GM23338 (cell line): ENCODE measurements around the gene ELMOD3. TPM values are rescaled to one million over a fixed set of nuclear protein-coding genes. Genes with fewer than 3 reads are reported as not detected.

Experiments used
- ATAC-seq: fragments of 200-7000 bp; cut with Tn5 transposase; 3 replicates; pipeline ENCODE4 v1.9.1; 2020
- DNase-seq: peaks from one replicate; pipeline ENCODE4 v3.0.0-alpha.2; 2015; ENCODE audit warnings: low spot score
- H2AFZ ChIP-seq: fragments of 200-600 bp; sonication (generic); 2 replicates; pipeline ENCODE4 v1.8.0; 2016; ENCODE audit warnings: antibody characterized with exemption, mild to moderate bottlenecking, moderate library complexity
- H3F3A ChIP-seq: fragments of 200-600 bp; sonication (generic); replicated peaks from 2 replicates; pipeline ENCODE4 v1.8.0; 2017; ENCODE audit warnings: antibody characterized with exemption, mixed run types, low read depth
- H3K27ac ChIP-seq: fragments of 200-600 bp; sonication (generic); 2 replicates; pipeline ENCODE4 v1.6.1; 2016; ENCODE audit warnings: low read depth
- H3K27me3 ChIP-seq: fragments of 200-600 bp; sonication (generic); 2 replicates; pipeline ENCODE4 v1.8.0; 2016; ENCODE audit warnings: mild to moderate bottlenecking, mixed run types, moderate library complexity; ENCODE audit not compliant: insufficient read depth
- H3K36me3 ChIP-seq: fragments of 200-600 bp; sonication (generic); 2 replicates; pipeline ENCODE4 v1.8.0; 2016; ENCODE audit warnings: mild to moderate bottlenecking; ENCODE audit not compliant: insufficient read depth
- H3K4me1 ChIP-seq: fragments of 200-600 bp; sonication (generic); 2 replicates; pipeline ENCODE4 v1.8.0; 2016; ENCODE audit warnings: mild to moderate bottlenecking, moderate library complexity; ENCODE audit not compliant: insufficient read depth
- H3K4me2 ChIP-seq: fragments of 200-600 bp; sonication (generic); 2 replicates; pipeline ENCODE4 v1.7.1; 2017; ENCODE audit warnings: mixed run types
- H3K4me3 ChIP-seq: fragments of 200-600 bp; sonication (generic); 2 replicates; pipeline ENCODE4 v1.6.1; 2016; ENCODE audit warnings: mixed run types
- H3K79me2 ChIP-seq: fragments of 200-600 bp; sonication (generic); replicated peaks from 2 replicates; pipeline ENCODE4 v1.8.0; 2017; ENCODE audit warnings: mild to moderate bottlenecking; ENCODE audit not compliant: insufficient read depth
- H3K9me2 ChIP-seq: fragments of 200-600 bp; sonication (generic); 2 replicates; pipeline ENCODE4 v1.8.0; 2017; ENCODE audit not compliant: insufficient read depth
- H4K20me1 ChIP-seq: fragments of 200-600 bp; sonication (generic); replicated peaks from 2 replicates; pipeline ENCODE4 v1.8.0; 2017; ENCODE audit warnings: mild to moderate bottlenecking; ENCODE audit not compliant: insufficient read depth
- H3K27ac Mint-ChIP-seq: 2 replicates; pipeline ENCODE4 v1.8.0; 2020; ENCODE audit warnings: inconsistent platforms, mild to moderate bottlenecking, moderate library complexity, mixed read lengths
- H3K27me3 Mint-ChIP-seq: 3 replicates; pipeline ENCODE4 v1.8.0; 2022; ENCODE audit warnings: low read depth, mild to moderate bottlenecking, moderate library complexity, mixed read lengths, inconsistent platforms; ENCODE audit not compliant: insufficient read depth, poor library complexity
- H3K36me3 Mint-ChIP-seq: 3 replicates; pipeline ENCODE4 v1.8.0; 2021; ENCODE audit warnings: low read depth, mild to moderate bottlenecking, inconsistent platforms, moderate library complexity, mixed read lengths
- H3K4me1 Mint-ChIP-seq: 3 replicates; pipeline ENCODE4 v1.8.0; 2020; ENCODE audit warnings: mild to moderate bottlenecking, inconsistent platforms, mixed read lengths
- H3K4me3 Mint-ChIP-seq: 3 replicates; pipeline ENCODE4 v1.8.0; 2021; ENCODE audit warnings: moderate library complexity, mild to moderate bottlenecking, inconsistent platforms, mixed read lengths
- H3K9me3 Mint-ChIP-seq: 3 replicates; pipeline ENCODE4 v1.8.0; 2020; ENCODE audit warnings: moderate library complexity, mild to moderate bottlenecking, inconsistent platforms, mixed read lengths
- CTCF ChIP-seq, 2 experiments: fragments of 200-600 bp in 1 of 2; sonication (generic) in 1 of 2; conservative IDR thresholded peaks; 2 replicates each; pipeline versions ENCODE4 v1.5.1 to v1.6.1; 2016 to 2017; ENCODE audit warnings: antibody characterized with exemption in 2 of 2, low read depth in 2 of 2, mild to moderate bottlenecking in 2 of 2, moderate library complexity in 1 of 2
- EZH2 ChIP-seq: fragments of 200-600 bp; sonication (generic); IDR thresholded peaks from one replicate; pipeline ENCODE4 v1.8.0; 2017; ENCODE audit warnings: antibody characterized with exemption, mild to moderate bottlenecking, low read depth; ENCODE audit not compliant: unreplicated experiment
- EZH2phosphoT487 ChIP-seq: fragments of 200-600 bp; sonication (generic); IDR thresholded peaks from one replicate; pipeline ENCODE4 v1.8.1; 2018; ENCODE audit warnings: antibody characterized with exemption; ENCODE audit not compliant: unreplicated experiment
- JUNB ChIP-seq: IDR thresholded peaks from one replicate; pipeline ENCODE4 v1.6.1; 2016; ENCODE audit warnings: antibody characterized with exemption; ENCODE audit not compliant: unreplicated experiment
- NANOG ChIP-seq: IDR thresholded peaks from 2 replicates; pipeline ENCODE4 v1.6.1; 2016; ENCODE audit warnings: antibody characterized with exemption, borderline replicate concordance
- POLR2AphosphoS5 ChIP-seq: IDR thresholded peaks from 2 replicates; pipeline ENCODE4 v1.6.1; 2016; ENCODE audit warnings: antibody characterized with exemption, low read depth
- REST ChIP-seq: IDR thresholded peaks from one replicate; pipeline ENCODE4 v1.6.1; 2018; ENCODE audit warnings: antibody characterized with exemption; ENCODE audit not compliant: unreplicated experiment
- ZNF114 ChIP-seq: fragments of 250-450 bp; sonication (Bioruptor Pico); IDR thresholded peaks from 2 replicates; pipeline ENCODE4 v1.5.0; 2020; ENCODE audit warnings: mild to moderate bottlenecking, moderate library complexity
- ZNF331 ChIP-seq: fragments of 250-450 bp; sonication (Bioruptor Pico); IDR thresholded peaks from 2 replicates; pipeline ENCODE4 v1.5.0; 2020; ENCODE audit warnings: low read depth, mild to moderate bottlenecking, moderate library complexity
- ZNF462 ChIP-seq: fragments of 250-450 bp; sonication (Bioruptor Pico); IDR thresholded peaks from 2 replicates; pipeline ENCODE4 v1.5.0; 2020; ENCODE audit warnings: mild to moderate bottlenecking, moderate library complexity
- polyA plus RNA-seq: library from polyadenylated mRNA; unstranded; fragments of >200 nt; fragmentation: Nextera tagmentation; extraction: Ambion mirVana; gene quantifications from 2 replicates; pipeline ENCODE4 v1.2.1, GENCODE V29; 2016
- total RNA-seq: library from RNA; depleted of rRNA; stranded (reverse); fragments of >200 nt; shearing (Covaris generic); gene quantifications from 2 replicates; pipeline ENCODE4 v1.2.3, GENCODE V29; 2014

ELMOD3 gene
- total and polyA plus RNA-seq, 2 experiments from 2014 or later: 8.6 to 8.9 TPM

GRCh38 chr2:85394976-85395375 is 40.4 kb downstream of the ELMOD3 start:
- H3K9me3 Mint-ChIP-seq: no peaks in the 10 kb centered on the region

More at GRCh38 chr2:85394976-85395375, 40.4 kb downstream of the ELMOD3 start:
- peaks cover 19% of the 10 kb centered on the region for H3K4me1 Mint-ChIP-seq
- 0 out of 2 replicates have a peak, but pooled peaks cover 7% of the 10 kb centered on the region for H3F3A ChIP-seq
- H3K4me2 ChIP-seq: no peak overlapping the region
- no peak overlapping the region for H3K27ac ChIP-seq
- H3K27ac Mint-ChIP-seq: no peak overlapping the region
- TF ChIP-seq ZNF114 (CRISPR knock-in tag): no peak
- no peak for TF ChIP-seq REST
- no peak for TF ChIP-seq JUNB
- no peak for TF ChIP-seq CTCF (conservative IDR thresholded peaks at IDR 0.05; ENCODE audit: low read depth in 2 of 2)
- TF ChIP-seq ZNF331 (CRISPR knock-in tag): no peak
- TF ChIP-seq NANOG: no peak
- TF ChIP-seq EZH2phosphoT487: no peak
- TF ChIP-seq ZNF462: no peak
- TF ChIP-seq EZH2: no peak
- TF ChIP-seq POLR2AphosphoS5: no peak
- no peaks in the 10 kb centered on the region for H3K27me3 ChIP-seq
- H3K9me2 ChIP-seq: no peaks in the 10 kb centered on the region
- no peak overlapping the region for H3K4me3 Mint-ChIP-seq
- DNase-seq: no peak
- H4K20me1 ChIP-seq: no peaks in the 10 kb centered on the region
- H3K36me3 ChIP-seq: no peaks in the 10 kb centered on the region; the same call in 1 of the 2 replicates
- H3K27me3 Mint-ChIP-seq: peaks cover 3% of the 10 kb centered on the region
- no peak for ATAC-seq
- peaks cover 5% of the 10 kb centered on the region; the same call in 2 of the 3 replicates for H3K36me3 Mint-ChIP-seq
- H3K4me1 ChIP-seq: peaks cover 3% of the 10 kb centered on the region; the same call in 1 of the 2 replicates
- no peak overlapping the region for H2AFZ ChIP-seq
- no peak overlapping the region for H3K4me3 ChIP-seq
- no peaks in the 10 kb centered on the region for H3K79me2 ChIP-seq
